A673 (cell line): ENCODE results near the gene CTNNA1.

Experiments used
- CTCF ChIP-seq: fragments of 300-800, 200-600 bp; sonication (generic); conservative IDR thresholded peaks from 2 replicates; pipeline ENCODE4 v1.5.1; 2017; ENCODE audit warnings: low read depth, mild to moderate bottlenecking, antibody characterized with exemption, low read length, moderate library complexity, mixed read lengths
- EZH2 ChIP-seq: fragments of 200-600 bp; sonication (generic); IDR thresholded peaks from 2 replicates; pipeline ENCODE4 v1.6.1; 2017; ENCODE audit warnings: borderline replicate concordance, low read depth, mild to moderate bottlenecking, mixed read lengths, antibody characterized with exemption, low read length; ENCODE audit not compliant: poor library complexity, severe bottlenecking

GRCh38 chr5:138726848-138727247, 26.4 kb upstream of the CTNNA1 start:
- no peak for TF ChIP-seq EZH2
- TF ChIP-seq CTCF: no peak
